ENCODE data around the gene UCHL1. TPM values are rescaled to one million over a fixed set of nuclear protein-coding genes. Genes with fewer than 3 reads are reported as not detected.
A peak's percentile ranks its signal among the peaks of the same experiment; 100 is the strongest.

UCHL1 gene
- total RNA-seq, 2 donors from 2014 or later, result 390 to 562 TPM

- Histone ChIP-seq H3K9ac (ENCODE audit: extremely low read depth, low read length, poor library complexity, severe bottlenecking) (no peak overlapping the region), H3K4me1 (ENCODE audit: control insufficient read depth, insufficient read depth, low read length) (no peaks in the 10 kb centered on the region), H3K4me3 (ENCODE audit: low read length) (no peak overlapping the region), H3K36me3 (ENCODE audit: control insufficient read depth, insufficient read depth, low read length) (no peaks in the 10 kb centered on the region), H3K9me3 (ENCODE audit: control insufficient read depth, low read length) (no peaks in the 10 kb centered on the region), H3K27me3 (ENCODE audit: control insufficient read depth, insufficient read depth, low read length, poor library complexity, severe bottlenecking) (no peaks in the 10 kb centered on the region), H3K27ac (ENCODE audit: low read depth, low read length) (no peak overlapping the region)
- no peaks in the 10 kb centered on the region for H3K27me3 Mint-ChIP-seq (ENCODE audit: insufficient read depth)
- DNase-seq, result no peak
- H3K4me1 Mint-ChIP-seq, result no peaks in the 10 kb centered on the region
- peaks cover under 1% of the 10 kb centered on the region for H3K9me3 Mint-ChIP-seq
- TF ChIP-seq CTCF (conservative IDR thresholded peaks at IDR 0.05), result peak; percentile 61
- no peak overlapping the region for H3K4me3 Mint-ChIP-seq
- no peak overlapping the region for H3K27ac Mint-ChIP-seq
- no peaks in the 10 kb centered on the region for H3K36me3 Mint-ChIP-seq (ENCODE audit: low read depth)
- WGBS, 2 experiments (ENCODE audit: insufficient coverage in 1 of 2, insufficient read length in 1 of 2), result 69% methylated on average over 5 of the region's 5 CpGs
Measured at GRCh38 chr4:41232406-41232805, 24.3 kb upstream of the UCHL1 start.

- Histone ChIP-seq H3K4me1 (ENCODE audit: control insufficient read depth, insufficient read depth, low read length) (no peaks in the 10 kb centered on the region), H3K27me3 (ENCODE audit: control insufficient read depth, insufficient read depth, low read length, poor library complexity, severe bottlenecking) (no peaks in the 10 kb centered on the region), H3K27ac (ENCODE audit: low read depth, low read length) (no peak overlapping the region), H3K9ac (ENCODE audit: extremely low read depth, low read length, poor library complexity, severe bottlenecking) (no peak overlapping the region), H3K36me3 (ENCODE audit: control insufficient read depth, insufficient read depth, low read length) (no peaks in the 10 kb centered on the region), H3K4me3 (ENCODE audit: low read length) (no peak overlapping the region), H3K9me3 (ENCODE audit: control insufficient read depth, low read length) (no peaks in the 10 kb centered on the region)
- 90% methylated on average over 3 of the region's 3 CpGs; no CpG with 5 or more reads in 1 of the 2 experiments for WGBS, 2 experiments (ENCODE audit: insufficient coverage in 1 of 2, insufficient read length in 1 of 2)
- Mint-ChIP-seq H3K27me3 (ENCODE audit: insufficient read depth) (no peaks in the 10 kb centered on the region), H3K36me3 (ENCODE audit: low read depth) (no peaks in the 10 kb centered on the region), H3K9me3 (peaks cover 3% of the 10 kb centered on the region), H3K4me1 (no peaks in the 10 kb centered on the region), H3K27ac (no peak overlapping the region), H3K4me3 (no peak overlapping the region)
- DNase-seq, result no peak
- TF ChIP-seq CTCF (conservative IDR thresholded peaks at IDR 0.05), result no peak
Measured at GRCh38 chr4:41232856-41233255, 23.9 kb upstream of the UCHL1 start.

- H3K27me3 ChIP-seq (ENCODE audit: control insufficient read depth, insufficient read depth, low read length, poor library complexity, severe bottlenecking), result no peaks in the 10 kb centered on the region
- no peaks in the 10 kb centered on the region for H3K9me3 ChIP-seq (ENCODE audit: control insufficient read depth, low read length)
- no peaks in the 10 kb centered on the region for H3K36me3 Mint-ChIP-seq (ENCODE audit: low read depth)
- no peak overlapping the region for H3K4me3 ChIP-seq (ENCODE audit: low read length)
- H3K27me3 Mint-ChIP-seq (ENCODE audit: insufficient read depth), result no peaks in the 10 kb centered on the region
- TF ChIP-seq CTCF (conservative IDR thresholded peaks at IDR 0.05), result no peak
- no peaks in the 10 kb centered on the region for H3K4me1 ChIP-seq (ENCODE audit: control insufficient read depth, insufficient read depth, low read length)
- H3K27ac Mint-ChIP-seq, result no peak overlapping the region
- DNase-seq, result no peak
- WGBS, 2 experiments (ENCODE audit: insufficient coverage in 1 of 2, insufficient read length in 1 of 2), result 96% methylated on average over 1 of the region's 1 CpG; no CpG with 5 or more reads in 1 of the 2 experiments
- no peaks in the 10 kb centered on the region for H3K36me3 ChIP-seq (ENCODE audit: control insufficient read depth, insufficient read depth, low read length)
- H3K4me3 Mint-ChIP-seq, result no peak overlapping the region
- H3K9me3 Mint-ChIP-seq, result peaks cover 3% of the 10 kb centered on the region
- no peaks in the 10 kb centered on the region for H3K4me1 Mint-ChIP-seq
- no peak overlapping the region for H3K27ac ChIP-seq (ENCODE audit: low read depth, low read length)
- no peak overlapping the region for H3K9ac ChIP-seq (ENCODE audit: extremely low read depth, low read length, poor library complexity, severe bottlenecking)
Measured at GRCh38 chr4:41236032-41236431, 20.7 kb upstream of the UCHL1 start.
